ENCODE data around the gene CDH13. TPM values are rescaled to one million over a fixed set of nuclear protein-coding genes. Genes with fewer than 3 reads are reported as not detected.

The CDH13 gene
- total and polyA plus RNA-seq, 12 donors, result 0.86 to 30.6 (median 2.4) TPM

DNA sequence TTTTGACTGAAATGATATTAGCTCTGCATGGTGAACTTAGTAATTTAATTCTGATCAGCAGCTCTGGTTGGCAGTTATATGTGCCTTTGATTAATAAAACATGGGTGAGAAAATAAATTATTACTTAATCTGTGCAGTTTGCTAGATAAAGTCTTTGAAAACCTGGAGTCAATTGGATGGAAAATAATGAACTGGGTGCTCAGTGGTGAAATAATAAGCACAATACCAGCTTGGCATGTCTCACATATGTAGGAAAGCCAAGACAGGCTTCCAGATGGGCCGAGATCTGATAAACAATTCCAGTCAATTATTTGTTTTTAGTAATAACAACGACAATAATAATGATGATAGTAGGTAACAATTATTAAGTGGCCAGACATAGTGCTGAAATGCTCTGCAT is 326.7 kb downstream of the CDH13 start:
- WGBS, 4 donors, result 67 to 80% (median 71%) methylated on average over 2 of the region's 2 CpGs
- Histone ChIP-seq H3K27ac (no peak overlapping the region), H3K27me3 (no peaks in the 10 kb centered on the region), H3K4me1 (replicated peaks in 1 of 2) (no peaks in the 10 kb centered on the region), H3K9me3 (replicated peaks in 1 of 3) (no peaks in the 10 kb centered on the region), H3K36me3 (replicated peaks in 1 of 2) (no peaks in the 10 kb centered on the region), H3K4me3 (no peak overlapping the region)
- intact Hi-C loops (cut with DNase I), result no loop called here
- TF ChIP-seq CTCF (IDR thresholded peaks at IDR 0.05) (no peak), POLR2A (IDR thresholded peaks at IDR 0.05) (no peak)
- no peak for DNase-seq

- Histone ChIP-seq H3K27me3 (no peaks in the 10 kb centered on the region), H3K27ac (no peak overlapping the region), H3K9me3 (replicated peaks in 1 of 3) (no peaks in the 10 kb centered on the region), H3K4me1 (replicated peaks in 1 of 2) (no peaks in the 10 kb centered on the region), H3K4me3 (no peak overlapping the region), H3K36me3 (replicated peaks in 1 of 2) (no peaks in the 10 kb centered on the region)
- no peak for DNase-seq
- 71 to 85% (median 79%) methylated on average over 8 of the region's 8 CpGs for WGBS, 4 donors
- intact Hi-C loops (cut with DNase I), result no loop called here
- TF ChIP-seq CTCF (IDR thresholded peaks at IDR 0.05) (no peak), POLR2A (IDR thresholded peaks at IDR 0.05) (no peak)
Measured at GRCh38 chr16:82954224-82954929, 327.6 kb downstream of the CDH13 start.

DNA sequence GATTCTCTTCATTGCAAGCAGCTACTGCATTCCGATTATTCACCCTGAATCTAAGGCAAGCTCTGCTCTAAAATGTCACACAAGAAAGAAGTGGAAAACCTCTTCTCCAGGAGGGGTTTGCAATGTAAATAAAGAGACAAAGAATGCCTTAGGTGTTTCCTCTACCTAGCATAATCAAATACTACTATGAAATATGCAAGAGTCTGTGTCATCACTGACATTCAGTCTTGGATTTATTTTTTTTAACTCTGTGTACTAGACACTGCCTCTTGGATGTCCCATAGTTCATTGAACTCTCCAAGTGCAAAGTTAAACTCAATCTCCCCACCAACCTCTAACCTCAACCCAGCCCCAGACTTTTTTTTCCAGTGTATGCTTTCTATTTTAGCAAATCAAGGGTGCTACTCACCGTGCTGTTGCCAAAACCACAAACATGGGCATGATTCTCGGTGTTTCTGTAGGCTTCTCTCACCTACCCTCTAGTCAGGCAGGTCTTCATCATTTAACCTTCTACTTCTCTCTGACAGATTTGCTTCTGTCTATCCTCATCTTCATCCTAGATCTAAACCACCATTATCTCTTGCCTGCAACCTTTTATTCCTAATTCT is 329.1 kb downstream of the CDH13 start:
- no peak overlapping the region for H3K4me3 ChIP-seq
- no peaks in the 10 kb centered on the region for H3K27me3 ChIP-seq
- TF ChIP-seq POLR2A (IDR thresholded peaks at IDR 0.05), result no peak
- no peak for TF ChIP-seq CTCF (IDR thresholded peaks at IDR 0.05)
- no peak overlapping the region for H3K27ac ChIP-seq
- no peaks in the 10 kb centered on the region for H3K36me3 ChIP-seq (replicated peaks in 1 of 2)
- no peaks in the 10 kb centered on the region for H3K9me3 ChIP-seq (replicated peaks in 1 of 3)
- DNase-seq, result no peak
- intact Hi-C loops (cut with DNase I), result no loop called here
- H3K4me1 ChIP-seq (replicated peaks in 1 of 2), result no peaks in the 10 kb centered on the region
- WGBS, 4 donors, result 62 to 75% (median 68%) methylated on average over 3 of the region's 3 CpGs

- WGBS, 4 donors, result 56 to 75% (median 68%) methylated on average over 3 of the region's 3 CpGs
- DNase-seq, result no peak
Measured at GRCh38 chr16:82957212-82957611, 330.4 kb downstream of the CDH13 start.

More at GRCh38 chr16:82957212-82957611, 330.4 kb downstream of the CDH13 start:
- no peak overlapping the region for H3K27ac ChIP-seq
- TF ChIP-seq POLR2A (IDR thresholded peaks at IDR 0.05), result no peak
- no peak for TF ChIP-seq CTCF (IDR thresholded peaks at IDR 0.05)
- H3K36me3 ChIP-seq (replicated peaks in 1 of 2), result no peaks in the 10 kb centered on the region
- intact Hi-C loops (cut with DNase I), result no loop called here
- H3K9me3 ChIP-seq (replicated peaks in 1 of 3), result no peaks in the 10 kb centered on the region
- H3K4me3 ChIP-seq, result no peak overlapping the region
- no peaks in the 10 kb centered on the region for H3K4me1 ChIP-seq (replicated peaks in 1 of 2)
- H3K27me3 ChIP-seq, result no peaks in the 10 kb centered on the region

Data from adrenal gland (tissue), 12 donors.